Astrocyte (in vitro differentiated cells and primary cell): ENCODE results near the gene CHST2. TPM values are rescaled to one million over a fixed set of nuclear protein-coding genes. Genes with fewer than 3 reads are reported as not detected.

Experiments
- DNase-seq: peaks from one replicate; pipeline ENCODE4 v3.0.0-alpha.2; 2010; ENCODE audit warnings: low read depth
- FAIRE-seq: peaks from 2 replicates; lab custom pipeline; 2011; peaks lifted over from hg19 to GRCh38; lab: Jason Lieb, UNC
- H2AFZ ChIP-seq: 2 replicates; pipeline ENCODE4 v1.6.0; 2012; ENCODE audit warnings: low read depth, low read length, inconsistent platforms
- H3K27ac ChIP-seq: 2 replicates; pipeline ENCODE4 v1.5.1; 2011; ENCODE audit warnings: low read depth, low read length, inconsistent platforms
- H3K27me3 ChIP-seq: 2 replicates; pipeline ENCODE4 v1.6.0; 2011; ENCODE audit warnings: low read length, inconsistent platforms; ENCODE audit not compliant: insufficient read depth
- H3K36me3 ChIP-seq: 2 replicates; pipeline ENCODE4 v1.5.1; 2011; ENCODE audit warnings: low read length, inconsistent platforms; ENCODE audit not compliant: insufficient read depth
- H3K4me1 ChIP-seq: 2 replicates; pipeline ENCODE4 v1.5.1; 2011; ENCODE audit warnings: low read length, inconsistent platforms; ENCODE audit not compliant: insufficient read depth
- H3K4me2 ChIP-seq: 2 replicates; pipeline ENCODE4 v1.6.0; 2012; ENCODE audit warnings: low read length, inconsistent platforms
- H3K4me3 ChIP-seq: 2 replicates; pipeline ENCODE4 v1.5.1; 2011; ENCODE audit warnings: low read depth, mild to moderate bottlenecking, low read length, inconsistent platforms; ENCODE audit not compliant: insufficient read depth
- H3K79me2 ChIP-seq: 2 replicates; pipeline ENCODE4 v1.6.0; 2012; ENCODE audit warnings: mild to moderate bottlenecking, low read length, inconsistent platforms; ENCODE audit not compliant: insufficient read depth
- H3K9ac ChIP-seq: 2 replicates; pipeline ENCODE4 v1.6.0; 2012; ENCODE audit warnings: mild to moderate bottlenecking, low read length, inconsistent platforms
- H3K9me3 ChIP-seq: 2 replicates; pipeline ENCODE4 v1.5.1; 2012; ENCODE audit warnings: low read depth, mild to moderate bottlenecking, low read length, inconsistent platforms; ENCODE audit not compliant: insufficient read depth
- H4K20me1 ChIP-seq: 2 replicates; pipeline ENCODE4 v1.6.0; 2012; ENCODE audit warnings: low read length, inconsistent platforms; ENCODE audit not compliant: insufficient read depth
- H3K27ac Mint-ChIP-seq: one replicate; pipeline ENCODE4 v1.8.0; 2021; ENCODE audit warnings: mild to moderate bottlenecking, mixed read lengths; ENCODE audit not compliant: unreplicated experiment
- H3K27me3 Mint-ChIP-seq: one replicate; pipeline ENCODE4 v1.8.0; 2021; ENCODE audit warnings: low read depth, mixed read lengths; ENCODE audit not compliant: unreplicated experiment
- H3K36me3 Mint-ChIP-seq: one replicate; pipeline ENCODE4 v1.8.0; 2021; ENCODE audit warnings: low read depth, mixed read lengths; ENCODE audit not compliant: unreplicated experiment
- H3K4me1 Mint-ChIP-seq: one replicate; pipeline ENCODE4 v1.8.0; 2021; ENCODE audit warnings: low read depth, mixed read lengths; ENCODE audit not compliant: unreplicated experiment
- H3K4me3 Mint-ChIP-seq: one replicate; pipeline ENCODE4 v1.8.0; 2021; ENCODE audit warnings: mild to moderate bottlenecking, moderate library complexity, mixed read lengths; ENCODE audit not compliant: unreplicated experiment
- H3K9me3 Mint-ChIP-seq: one replicate; pipeline ENCODE4 v1.8.0; 2021; ENCODE audit warnings: mild to moderate bottlenecking, mixed read lengths; ENCODE audit not compliant: unreplicated experiment
- CTCF ChIP-seq: IDR thresholded peaks from 2 replicates; pipeline ENCODE4 v1.5.1; 2011; ENCODE audit warnings: low read depth, mild to moderate bottlenecking, inconsistent platforms, low read length, moderate library complexity; ENCODE audit not compliant: insufficient read depth
- EZH2 ChIP-seq: IDR thresholded peaks from 2 replicates; pipeline ENCODE4 v1.6.1; 2012; ENCODE audit warnings: mild to moderate bottlenecking, low read length, inconsistent platforms; ENCODE audit not compliant: insufficient read depth
- total RNA-seq: library from RNA; stranded (reverse); gene quantifications from 2 replicates; pipeline ENCODE4 v1.2.1, GENCODE V29; 2021

The CHST2 gene
- total RNA-seq, 1 donor from 2014 or later: 13.4 TPM

GRCh38 chr3:143166376-143166775 is 46.8 kb downstream of the CHST2 start:
- H3K9me3 ChIP-seq: no peaks in the 10 kb centered on the region
- no peak overlapping the region for H3K4me3 Mint-ChIP-seq
- no peak for DNase-seq
- H3K9ac ChIP-seq: no peak overlapping the region
- H4K20me1 ChIP-seq: no peaks in the 10 kb centered on the region
- H3K4me1 ChIP-seq: peaks cover 30% of the 10 kb centered on the region
- H2AFZ ChIP-seq: no peak overlapping the region
- H3K79me2 ChIP-seq: no peaks in the 10 kb centered on the region
- H3K4me3 ChIP-seq: no peak overlapping the region
- no peak for FAIRE-seq
- no peak overlapping the region for H3K27ac Mint-ChIP-seq
- no peak overlapping the region for H3K4me2 ChIP-seq
- TF ChIP-seq EZH2 (no peak), CTCF (no peak)
- H3K27me3 Mint-ChIP-seq: no peaks in the 10 kb centered on the region
- peaks cover 36% of the 10 kb centered on the region for H3K4me1 Mint-ChIP-seq
- peaks cover 2% of the 10 kb centered on the region for H3K36me3 Mint-ChIP-seq
- no peak overlapping the region for H3K27ac ChIP-seq
- no peaks in the 10 kb centered on the region for H3K27me3 ChIP-seq
- H3K36me3 ChIP-seq: no peaks in the 10 kb centered on the region
- peaks cover 4% of the 10 kb centered on the region for H3K9me3 Mint-ChIP-seq

- peak; percentile 39 for DNase-seq
- Histone ChIP-seq H2AFZ (no peak overlapping the region), H3K27ac (no peak overlapping the region), H3K9me3 (no peaks in the 10 kb centered on the region), H3K27me3 (no peaks in the 10 kb centered on the region), H4K20me1 (no peaks in the 10 kb centered on the region), H3K4me1 (peaks cover 37% of the 10 kb centered on the region), H3K4me2 (peak overlapping the region; percentile 0), H3K79me2 (no peaks in the 10 kb centered on the region), H3K9ac (no peak overlapping the region), H3K4me3 (no peak overlapping the region), H3K36me3 (no peaks in the 10 kb centered on the region)
- H3K27ac Mint-ChIP-seq: no peak overlapping the region
- peaks cover 6% of the 10 kb centered on the region for H3K9me3 Mint-ChIP-seq
- H3K27me3 Mint-ChIP-seq: no peaks in the 10 kb centered on the region
- H3K4me1 Mint-ChIP-seq: peaks cover 49% of the 10 kb centered on the region
- H3K4me3 Mint-ChIP-seq: no peak overlapping the region
- TF ChIP-seq EZH2 (no peak), CTCF (no peak)
- FAIRE-seq: no peak
- peaks cover 2% of the 10 kb centered on the region for H3K36me3 Mint-ChIP-seq
Measured at GRCh38 chr3:143167969-143168854, 48.6 kb downstream of the CHST2 start.

DNA sequence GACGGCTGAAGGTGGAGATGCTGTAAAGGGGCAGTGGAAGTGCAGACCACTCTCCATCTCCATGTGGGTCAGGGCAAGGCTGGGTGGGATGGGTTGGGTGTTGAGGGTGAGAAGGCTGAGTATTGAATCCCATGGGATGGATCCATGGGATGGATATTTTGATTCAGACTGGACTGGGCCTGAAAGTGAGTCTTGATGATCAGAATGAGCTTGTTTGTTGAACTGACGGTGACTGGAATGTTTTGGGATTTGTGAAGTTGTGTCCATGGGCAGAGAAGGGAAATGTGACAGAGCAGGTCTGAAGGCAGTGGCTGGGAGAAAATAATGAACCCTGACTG is 49.3 kb downstream of the CHST2 start:
- no peak for TF ChIP-seq EZH2
- no peak for TF ChIP-seq CTCF
- no peaks in the 10 kb centered on the region for H3K9me3 ChIP-seq
- no peak overlapping the region for H3K27ac Mint-ChIP-seq
- H3K79me2 ChIP-seq: no peaks in the 10 kb centered on the region
- peaks cover 49% of the 10 kb centered on the region for H3K4me1 Mint-ChIP-seq
- no peaks in the 10 kb centered on the region for H3K27me3 Mint-ChIP-seq
- H3K36me3 ChIP-seq: no peaks in the 10 kb centered on the region
- H2AFZ ChIP-seq: no peak overlapping the region
- DNase-seq (no peak), FAIRE-seq (no peak)
- H4K20me1 ChIP-seq: no peaks in the 10 kb centered on the region
- peak overlapping the region; percentile 0 for H3K4me2 ChIP-seq
- peaks cover 7% of the 10 kb centered on the region for H3K9me3 Mint-ChIP-seq
- H3K4me3 ChIP-seq: no peak overlapping the region
- peaks cover 2% of the 10 kb centered on the region for H3K36me3 Mint-ChIP-seq
- no peak overlapping the region for H3K9ac ChIP-seq
- H3K27ac ChIP-seq: no peak overlapping the region
- peaks cover 37% of the 10 kb centered on the region for H3K4me1 ChIP-seq
- H3K4me3 Mint-ChIP-seq: no peak overlapping the region
- no peaks in the 10 kb centered on the region for H3K27me3 ChIP-seq
